ENCODE results near the gene ZNF830.
"Not testable (repeated sequence)": the region's sequence is repeated elsewhere in the genome, so short reads cannot be mapped to it uniquely, and the experiment has no call there.

Gene ZNF830

GRCh38 chr17:34991606-34992005, 30.3 kb downstream of the ZNF830 start:
- no peak for DNase-seq

- DNase-seq: no peak
Observed at GRCh38 chr17:34993031-34993430, 31.7 kb downstream of the ZNF830 start.

- DNase-seq: no peak
Observed at GRCh38 chr17:34996422-34997285, 35.3 kb downstream of the ZNF830 start.

GRCh38 chr17:34997355-34997862, 36.1 kb downstream of the ZNF830 start:
- DNase-seq: no peak

- DNase-seq: peak; percentile 24 to 44
Observed at GRCh38 chr17:34998205-34998604, 36.9 kb downstream of the ZNF830 start.

GRCh38 chr17:34999456-34999855, 38.1 kb downstream of the ZNF830 start:
- no peak for DNase-seq

- DNase-seq: not testable (repeated sequence)
Observed at GRCh38 chr17:35000965-35001364, 39.6 kb downstream of the ZNF830 start.

- no peak for DNase-seq
Observed at GRCh38 chr17:35001549-35001948, 40.2 kb downstream of the ZNF830 start.

- no peak for DNase-seq
Observed at GRCh38 chr17:35002876-35003551, 41.7 kb downstream of the ZNF830 start.

GRCh38 chr17:35003778-35004177, 42.4 kb downstream of the ZNF830 start:
- no peak for DNase-seq

- no peak for DNase-seq
Observed at GRCh38 chr17:35006345-35006744, 45.0 kb downstream of the ZNF830 start.

- no peak for DNase-seq
Observed at GRCh38 chr17:35006961-35007360, 45.6 kb downstream of the ZNF830 start.

GRCh38 chr17:35010093-35010492, 48.8 kb downstream of the ZNF830 start:
- DNase-seq: no peak

GRCh38 chr17:35011671-35012216, 50.4 kb downstream of the ZNF830 start:
- DNase-seq: no peak
